Tibial nerve (tissue), 4 donors: ENCODE results near the gene DNAI2. TPM values are rescaled to one million over a fixed set of nuclear protein-coding genes. Genes with fewer than 3 reads are reported as not detected.

Source experiments
- DNase-seq, 2 donors: peaks; one replicate each; pipeline ENCODE4 v3.0.0-alpha.2; 2019; ENCODE audit warnings: low spot score in 2 of 2
- H3K27ac ChIP-seq, 4 donors: fragments of 200-600 bp; sonication (generic) in 3 of 4; one replicate each; pipeline ENCODE4 v1.5.1; 2017 to 2019; ENCODE audit warnings: mild to moderate bottlenecking in 1 of 4
- H3K27me3 ChIP-seq, 2 donors: fragments of 200-600 bp; sonication (generic) in 1 of 2; one replicate each; pipeline versions ENCODE4 v1.5.1 to v1.6.0; 2017 to 2019
- H3K36me3 ChIP-seq, 3 donors: fragments of 200-600 bp; sonication (generic); one replicate each; pipeline ENCODE4 v1.5.1; 2018 to 2019
- H3K4me1 ChIP-seq, 4 donors: fragments of 200-600 bp; sonication (generic) in 3 of 4; one replicate each; pipeline ENCODE4 v1.5.1; 2017 to 2019
- H3K4me3 ChIP-seq, 4 donors: fragments of 200-600 bp; sonication (generic) in 3 of 4; one replicate each; pipeline ENCODE4 v1.5.1; 2017 to 2019; ENCODE audit warnings: mild to moderate bottlenecking in 1 of 4, moderate library complexity in 1 of 4
- H3K9me3 ChIP-seq, 4 donors: fragments of 200-600 bp; sonication (generic) in 3 of 4; one replicate each; pipeline ENCODE4 v1.5.1; 2017 to 2019
- CTCF ChIP-seq, 5 experiments: fragments of 200-600 bp in 3 of 5; fragments of 450-650 bp in 2 of 5; sonication (generic) in 3 of 5; IDR thresholded peaks; one replicate each; pipeline ENCODE4 v1.5.1; 2016 to 2019; ENCODE audit warnings: antibody characterized with exemption in 5 of 5, mild to moderate bottlenecking in 3 of 5, moderate library complexity in 2 of 5
- EP300 ChIP-seq, 2 donors: sonication (generic); formaldehyde crosslinking; IDR thresholded peaks; one replicate each; pipeline ENCODE4 v1.6.1; 2017; ENCODE audit warnings: antibody characterized with exemption in 2 of 2, mild to moderate bottlenecking in 1 of 2
- POLR2A ChIP-seq, 2 donors: fragments of 450-650 bp; IDR thresholded peaks; one replicate each; pipeline ENCODE4 v1.6.1; 2017; ENCODE audit warnings: antibody characterized with exemption in 2 of 2, mild to moderate bottlenecking in 2 of 2, moderate library complexity in 2 of 2
- WGBS, 2 donors: methylation state at CpG; one replicate each; pipeline ENCODE4 v1.1.5; 2018; 5-methylcytosine and 5-hydroxymethylcytosine counted together
- total RNA-seq, 4 donors: library from RNA; depleted of rRNA; stranded (reverse); fragments of >200 nt; gene quantifications; one replicate each; pipeline ENCODE4 v1.1.0, GENCODE V29; 2016

Gene DNAI2
- total RNA-seq, 4 donors from 2014 or later = 0.60 TPM; not detected in 3

- TF ChIP-seq CTCF (IDR thresholded peaks at IDR 0.05) (peak; percentile 55 to 78 (median 69)), EP300 (IDR thresholded peaks at IDR 0.05) (no peak)
- Histone ChIP-seq H3K27me3 (peaks cover 0 to 55% of the 10 kb centered on the region in 2 donors), H3K27ac (no peak within 1 kb of the TSS), H3K36me3 (no peaks in the 10 kb centered on the region), H3K9me3 (no peaks in the 10 kb centered on the region), H3K4me1 (peaks cover 0 to 22% (median 5%) of the 10 kb centered on the region in 4 donors), H3K4me3 (no peak within 1 kb of the TSS)
- 25 to 26% methylated on average over 25 to 26 of the region's 28 CpGs for WGBS, 2 donors
- DNase-seq = peak; percentile 20 to 39
Observed at GRCh38 chr17:74361230-74362068, 87.4 kb downstream of the DNAI2 start, which contains the start of gene BTBD17. TSS of gene BTBD17 (minus strand) at chr17:74361868. CDS start at chr17:74361819, 49 bp downstream.

- H3K4me3 ChIP-seq = no peak overlapping the region
- DNase-seq = no peak
- peaks cover 0 to 16% (median 4%) of the 10 kb centered on the region in 4 donors for H3K4me1 ChIP-seq
- H3K27ac ChIP-seq = no peak overlapping the region
- no peaks in the 10 kb centered on the region for H3K36me3 ChIP-seq
- H3K27me3 ChIP-seq = peaks cover 0 to 51% of the 10 kb centered on the region in 2 donors
- TF ChIP-seq CTCF (IDR thresholded peaks at IDR 0.05) (no peak), EP300 (IDR thresholded peaks at IDR 0.05) (no peak), POLR2A (IDR thresholded peaks at IDR 0.05) (no peak)
- 13 to 24% methylated on average over 8 to 9 of the region's 9 CpGs for WGBS, 2 donors
- H3K9me3 ChIP-seq = no peaks in the 10 kb centered on the region
Observed at GRCh38 chr17:74362069-74362405, 88.0 kb downstream of the DNAI2 start.

GRCh38 chr17:74362810-74363498 is 88.9 kb downstream of the DNAI2 start:
- H3K9me3 ChIP-seq = no peaks in the 10 kb centered on the region
- peaks cover 0 to 9% (median 1%) of the 10 kb centered on the region in 4 donors for H3K4me1 ChIP-seq
- H3K36me3 ChIP-seq = no peaks in the 10 kb centered on the region
- no peak overlapping the region for H3K4me3 ChIP-seq
- H3K27me3 ChIP-seq = peaks cover 0 to 46% of the 10 kb centered on the region in 2 donors
- no peak for DNase-seq
- 47 to 49% methylated on average over 14 of the region's 14 CpGs for WGBS, 2 donors
- TF ChIP-seq CTCF (IDR thresholded peaks at IDR 0.05) (no peak), EP300 (IDR thresholded peaks at IDR 0.05) (no peak), POLR2A (IDR thresholded peaks at IDR 0.05) (no peak)
- no peak overlapping the region for H3K27ac ChIP-seq

Other genes starting within 250 kb of the DNAI2 start
- 100 to 1,000 TPM; 284 to 366 (median 363) TPM for gene RPL38, start 70.6 kb upstream of the DNAI2 start, total RNA-seq
- gene TTYH2, start 60.7 kb upstream of the DNAI2 start, total RNA-seq = 10 to 100 TPM; 22.6 to 37.2 (median 26.4) TPM
- gene KIF19, start 52.0 kb downstream of the DNAI2 start, total RNA-seq = 100 to 1,000 TPM in 3 of 4 donors, 10 to 100 TPM in 1; 77.4 to 211 (median 117) TPM
- not detected for gene BTBD17, start 87.6 kb downstream of the DNAI2 start, total RNA-seq
- gene GPR142, start 93.3 kb downstream of the DNAI2 start, total RNA-seq = 1 to 10 TPM in 1 of 4 donors, under 1 TPM in 1, not detected in 2; 0.59 to 2.8 TPM
- 10 to 100 TPM; 41.6 to 96.4 (median 55.1) TPM for gene GPRC5C, start 157.9 kb downstream of the DNAI2 start, total RNA-seq
- 10 to 100 TPM in 2 of 4 donors, 1 to 10 TPM in 2; 6.8 to 12.6 (median 9.8) TPM for gene CD300A, start 192.4 kb downstream of the DNAI2 start, total RNA-seq